GM19324 (cell line): ENCODE measurements around the gene THSD7A.
A peak's percentile ranks its signal among the peaks of the same experiment; 100 is the strongest.

Experiments used
- ATAC-seq: cut with Tn5 transposase; IDR thresholded peaks from one replicate; pipeline ENCODE4 v1.9.1; 2021; ENCODE audit warnings: mild to moderate bottlenecking, moderate library complexity; ENCODE audit not compliant: unreplicated experiment, low FRiP score

THSD7A gene

GRCh38 chr7:11831736-11832495 lies at the start of gene THSD7A:
TSS of gene THSD7A (minus strand) at chr7:11832198. CDS start at chr7:11831946, 252 bp downstream.
- ATAC-seq = peak; percentile 53

GRCh38 chr7:11881680-11882079 lies 49.7 kb upstream of the THSD7A start:
- ATAC-seq = no peak

- ATAC-seq = no peak
Observed at GRCh38 chr7:11875635-11876034, 43.6 kb upstream of the THSD7A start.

GRCh38 chr7:11865671-11866070 lies 33.7 kb upstream of the THSD7A start:
- no peak for ATAC-seq

GRCh38 chr7:11858622-11859302 lies 26.8 kb upstream of the THSD7A start:
- ATAC-seq = no peak

- ATAC-seq = no peak
Observed at GRCh38 chr7:11858026-11858425, 26.0 kb upstream of the THSD7A start.

GRCh38 chr7:11848251-11848650 lies 16.3 kb upstream of the THSD7A start:
- ATAC-seq = no peak

GRCh38 chr7:11847336-11847735 lies 15.3 kb upstream of the THSD7A start:
- ATAC-seq = no peak

GRCh38 chr7:11846361-11846955 lies 14.5 kb upstream of the THSD7A start:
- ATAC-seq = no peak

- no peak for ATAC-seq
Observed at GRCh38 chr7:11843113-11843765, 11.2 kb upstream of the THSD7A start.

GRCh38 chr7:11841657-11842056 lies 9.7 kb upstream of the THSD7A start:
- ATAC-seq = no peak

- ATAC-seq = no peak
Observed at GRCh38 chr7:11835260-11835659, 3.3 kb upstream of the THSD7A start.

GRCh38 chr7:11833431-11833830 lies 1.4 kb upstream of the THSD7A start:
- ATAC-seq = no peak

- peak; percentile 20 for ATAC-seq
Observed at GRCh38 chr7:11831156-11831735, 752 bp downstream of the THSD7A start.

GRCh38 chr7:11830582-11831155 lies 1.3 kb downstream of the THSD7A start:
- ATAC-seq = no peak

- ATAC-seq = no peak
Observed at GRCh38 chr7:11829954-11830353, 2.0 kb downstream of the THSD7A start.

GRCh38 chr7:11819947-11820346 lies 12.1 kb downstream of the THSD7A start:
- ATAC-seq = no peak

- no peak for ATAC-seq
Observed at GRCh38 chr7:11819271-11819670, 12.7 kb downstream of the THSD7A start.

- ATAC-seq = no peak
Observed at GRCh38 chr7:11818281-11818680, 13.7 kb downstream of the THSD7A start.

GRCh38 chr7:11817111-11817740 lies 14.8 kb downstream of the THSD7A start:
- ATAC-seq = no peak
